SJCRH30 (cell line): ENCODE results near the gene KCNC3. TPM values are rescaled to one million over a fixed set of nuclear protein-coding genes. Genes with fewer than 3 reads are reported as not detected.

ENCODE experiments used
- DNase-seq, 2 experiments: peaks; one replicate each; pipeline ENCODE4 v3.0.0-alpha.2; 2015 to 2020
- H3K27ac ChIP-seq: fragments of 250-450 bp; sonication (Bioruptor Pico); 2 replicates; pipeline ENCODE4 v1.5.1; 2020; ENCODE audit warnings: mild to moderate bottlenecking, moderate library complexity
- H3K27me3 ChIP-seq: fragments of 250-450 bp; sonication (Bioruptor Pico); 2 replicates; pipeline ENCODE4 v1.5.1; 2020; ENCODE audit warnings: mild to moderate bottlenecking, moderate library complexity
- H3K36me3 ChIP-seq: fragments of 250-450 bp; sonication (Bioruptor Pico); 2 replicates; pipeline ENCODE4 v1.5.1; 2020; ENCODE audit warnings: mild to moderate bottlenecking, moderate library complexity
- H3K4me1 ChIP-seq: fragments of 250-450 bp; sonication (Bioruptor Pico); 2 replicates; pipeline ENCODE4 v1.5.1; 2020; ENCODE audit warnings: mild to moderate bottlenecking, moderate library complexity
- H3K4me3 ChIP-seq: fragments of 250-450 bp; sonication (Bioruptor Pico); 2 replicates; pipeline ENCODE4 v1.5.1; 2020; ENCODE audit warnings: mild to moderate bottlenecking, moderate library complexity
- H3K9me3 ChIP-seq: fragments of 250-450 bp; sonication (Bioruptor Pico); replicated peaks from 2 replicates; pipeline ENCODE4 v1.5.1; 2020; ENCODE audit warnings: mild to moderate bottlenecking, moderate library complexity
- total RNA-seq: library from RNA; depleted of rRNA; stranded (reverse); fragments of >200 nt; shearing (Covaris generic); gene quantifications from 2 replicates; pipeline ENCODE4 v1.2.3, GENCODE V29; 2014

The KCNC3 gene
- total RNA-seq, 1 experiment from 2014 or later, result 1.2 TPM

- H3K4me3 ChIP-seq, result no peak overlapping the region
- DNase-seq, result no peak
Measured at GRCh38 chr19:50290775-50291174, 38.4 kb downstream of the KCNC3 start.

GRCh38 chr19:50290011-50290410 is 39.2 kb downstream of the KCNC3 start:
- no peak overlapping the region for H3K27ac ChIP-seq
- peak in 1 of 2 experiments; percentile 17 for DNase-seq
- peaks cover 2% of the 10 kb centered on the region; the same call in 1 of the 2 replicates for H3K9me3 ChIP-seq
- H3K4me3 ChIP-seq, result no peak overlapping the region
- peaks cover 44% of the 10 kb centered on the region for H3K36me3 ChIP-seq
- no peaks in the 10 kb centered on the region for H3K27me3 ChIP-seq
- H3K4me1 ChIP-seq, result no peaks in the 10 kb centered on the region

More at GRCh38 chr19:50290775-50291174, 38.4 kb downstream of the KCNC3 start:
- Histone ChIP-seq H3K9me3 (no peaks in the 10 kb centered on the region), H3K4me1 (no peaks in the 10 kb centered on the region), H3K36me3 (peaks cover 37% of the 10 kb centered on the region), H3K27ac (no peak overlapping the region), H3K27me3 (no peaks in the 10 kb centered on the region)

- DNase-seq, result no peak
Measured at GRCh38 chr19:50288954-50289353, 40.2 kb downstream of the KCNC3 start.

GRCh38 chr19:50287331-50287730 is 41.8 kb downstream of the KCNC3 start:
- Histone ChIP-seq H3K27ac (no peak overlapping the region), H3K27me3 (no peaks in the 10 kb centered on the region), H3K9me3 (peaks cover 4% of the 10 kb centered on the region; the same call in 1 of the 2 replicates), H3K4me3 (no peak overlapping the region), H3K4me1 (no peaks in the 10 kb centered on the region), H3K36me3 (peaks cover 56% of the 10 kb centered on the region)
- no peak for DNase-seq

More at GRCh38 chr19:50288954-50289353, 40.2 kb downstream of the KCNC3 start:
- Histone ChIP-seq H3K27ac (no peak overlapping the region), H3K4me3 (no peak overlapping the region), H3K27me3 (no peaks in the 10 kb centered on the region), H3K4me1 (no peaks in the 10 kb centered on the region), H3K9me3 (peaks cover 4% of the 10 kb centered on the region; the same call in 1 of the 2 replicates), H3K36me3 (peaks cover 45% of the 10 kb centered on the region)

- Histone ChIP-seq H3K27me3 (no peaks in the 10 kb centered on the region), H3K4me1 (no peaks in the 10 kb centered on the region), H3K36me3 (peaks cover 52% of the 10 kb centered on the region), H3K9me3 (peaks cover 4% of the 10 kb centered on the region; the same call in 1 of the 2 replicates), H3K27ac (no peak overlapping the region), H3K4me3 (no peak overlapping the region)
- no peak for DNase-seq
Measured at GRCh38 chr19:50286443-50286842, 42.7 kb downstream of the KCNC3 start.

GRCh38 chr19:50285833-50286232 is 43.3 kb downstream of the KCNC3 start:
- H3K27me3 ChIP-seq, result no peaks in the 10 kb centered on the region
- no peaks in the 10 kb centered on the region for H3K4me1 ChIP-seq
- peaks cover 4% of the 10 kb centered on the region; the same call in 1 of the 2 replicates for H3K9me3 ChIP-seq
- no peak overlapping the region for H3K27ac ChIP-seq
- H3K4me3 ChIP-seq, result no peak overlapping the region
- peak in 1 of 2 experiments; percentile 18 for DNase-seq
- H3K36me3 ChIP-seq, result peaks cover 51% of the 10 kb centered on the region

GRCh38 chr19:50281491-50281890 is 47.7 kb downstream of the KCNC3 start:
- Histone ChIP-seq H3K36me3 (peaks cover 46% of the 10 kb centered on the region), H3K4me3 (no peak overlapping the region), H3K27ac (no peak overlapping the region), H3K9me3 (peaks cover 4% of the 10 kb centered on the region; the same call in 1 of the 2 replicates), H3K4me1 (no peaks in the 10 kb centered on the region), H3K27me3 (no peaks in the 10 kb centered on the region)
- no peak for DNase-seq

GRCh38 chr19:50280983-50281382 is 48.2 kb downstream of the KCNC3 start:
- Histone ChIP-seq H3K9me3 (peaks cover 4% of the 10 kb centered on the region; the same call in 1 of the 2 replicates), H3K4me1 (no peaks in the 10 kb centered on the region), H3K36me3 (peaks cover 42% of the 10 kb centered on the region), H3K27me3 (no peaks in the 10 kb centered on the region), H3K27ac (no peak overlapping the region), H3K4me3 (no peak overlapping the region)
- no peak for DNase-seq

GRCh38 chr19:50280074-50280473 is 49.1 kb downstream of the KCNC3 start:
- H3K27me3 ChIP-seq, result no peaks in the 10 kb centered on the region
- H3K36me3 ChIP-seq, result peaks cover 33% of the 10 kb centered on the region
- H3K4me1 ChIP-seq, result no peaks in the 10 kb centered on the region
- H3K27ac ChIP-seq, result no peak overlapping the region
- peaks cover 2% of the 10 kb centered on the region; the same call in 1 of the 2 replicates for H3K9me3 ChIP-seq
- DNase-seq, result no peak
- H3K4me3 ChIP-seq, result no peak overlapping the region

- Histone ChIP-seq H3K4me1 (no peaks in the 10 kb centered on the region), H3K27ac (no peak overlapping the region), H3K36me3 (peaks cover 25% of the 10 kb centered on the region; the same call in 1 of the 2 replicates), H3K9me3 (no peaks in the 10 kb centered on the region), H3K27me3 (no peaks in the 10 kb centered on the region), H3K4me3 (no peak overlapping the region)
- no peak for DNase-seq
Measured at GRCh38 chr19:50277966-50278580, 51.1 kb downstream of the KCNC3 start.

GRCh38 chr19:50276370-50277063 is 52.7 kb downstream of the KCNC3 start:
- no peak for DNase-seq
- H3K9me3 ChIP-seq, result no peaks in the 10 kb centered on the region
- no peak overlapping the region for H3K27ac ChIP-seq
- no peak overlapping the region for H3K4me3 ChIP-seq
- H3K4me1 ChIP-seq, result no peaks in the 10 kb centered on the region
- H3K36me3 ChIP-seq, result peaks cover 18% of the 10 kb centered on the region
- H3K27me3 ChIP-seq, result no peaks in the 10 kb centered on the region

- Histone ChIP-seq H3K4me1 (no peaks in the 10 kb centered on the region), H3K9me3 (no peaks in the 10 kb centered on the region), H3K4me3 (no peak overlapping the region), H3K27ac (no peak overlapping the region), H3K27me3 (no peaks in the 10 kb centered on the region), H3K36me3 (peaks cover 18% of the 10 kb centered on the region)
- no peak for DNase-seq
Measured at GRCh38 chr19:50275577-50276368, 53.4 kb downstream of the KCNC3 start.

- Histone ChIP-seq H3K9me3 (no peaks in the 10 kb centered on the region), H3K27me3 (no peaks in the 10 kb centered on the region), H3K27ac (no peak overlapping the region), H3K4me1 (no peaks in the 10 kb centered on the region), H3K36me3 (peaks cover 18% of the 10 kb centered on the region), H3K4me3 (no peak overlapping the region)
- no peak for DNase-seq
Measured at GRCh38 chr19:50273821-50274220, 55.4 kb downstream of the KCNC3 start.

- Histone ChIP-seq H3K27me3 (no peaks in the 10 kb centered on the region), H3K27ac (no peak overlapping the region), H3K4me3 (no peak overlapping the region), H3K36me3 (peaks cover 13% of the 10 kb centered on the region), H3K4me1 (no peaks in the 10 kb centered on the region), H3K9me3 (no peaks in the 10 kb centered on the region)
- no peak for DNase-seq
Measured at GRCh38 chr19:50272263-50272897, 56.8 kb downstream of the KCNC3 start.
